ENCODE data around the gene HSPG2. TPM values are rescaled to one million over a fixed set of nuclear protein-coding genes. Genes with fewer than 3 reads are reported as not detected.
A peak's percentile ranks its signal among the peaks of the same experiment; 100 is the strongest.

HSPG2 gene
- total and polyA plus RNA-seq, 9 of the 15 experiments (the other 6 are each of a cell fraction or from before 2014, with no cell fraction given) = 0.14 to 160 (median 15.7) TPM

- 76% methylated on average over 21 of the region's 21 CpGs for WGBS (ENCODE audit: insufficient coverage, low coverage, missing lambda C conversion rate)
- no TSS peak for BruUV-seq (replicated peaks)
- intact Hi-C loops (cut with micrococcal nuclease) (no loop called here), in situ Hi-C loops (cut with MboI) (no loop called here)
- ChIA-PET CTCF (ENCODE audit: low intra/inter-chr PET ratio) (no interaction called here), POLR2A (interaction anchor here (0.7 to 2.6 kb wide), 5 partner anchors 8 to 21 kb away, joined by 3 to 14 read pairs (median 3); partner anchors contain the start of gene HSPG2)
- H3K4me1 ChIP-seq (replicated peaks in 1 of 2; ENCODE audit: control insufficient read depth in 2 of 2, insufficient read depth in 2 of 2, low read length in 2 of 2) = peaks cover 76 to 77% of the 10 kb centered on the region in 2 experiments
- peaks cover 34% of the 10 kb centered on the region for H3K36me3 ChIP-seq (ENCODE audit: control insufficient read depth, insufficient read depth, low read length)
- H2AFZ ChIP-seq (ENCODE audit: low read depth, low read length) = peak overlapping the region; percentile 16; the same call in 1 of the 2 replicates
- peak overlapping the region in 1 of 2 experiments; percentile 73; a peak in 2 of 4 replicates for H3K9ac ChIP-seq (ENCODE audit: insufficient read depth in 1 of 2, low read depth in 2 of 2, low read length in 2 of 2)
- H3K79me2 ChIP-seq (ENCODE audit: control insufficient read depth, insufficient read depth, low read length) = peaks cover 46% of the 10 kb centered on the region
- H3K9me1 ChIP-seq (ENCODE audit: control insufficient read depth, insufficient read depth, low read length) = no peaks in the 10 kb centered on the region
- H3K4me3 ChIP-seq = no peak overlapping the region
- ATAC-seq = peak; percentile 43
- H3K27ac ChIP-seq (ENCODE audit: extremely low read depth, low read depth, low read length) = peak overlapping the region; percentile 48; the same call in 2 of the 3 replicates
- no peaks in the 10 kb centered on the region for H3K27me3 ChIP-seq (ENCODE audit: control insufficient read depth in 2 of 2, insufficient read depth in 2 of 2, low read length in 2 of 2)
- no peaks in the 10 kb centered on the region for H4K20me1 ChIP-seq (replicated peaks; ENCODE audit: control insufficient read depth, insufficient read depth, low read length)
- FAIRE-seq = peak; percentile 74
- H3K9me3 ChIP-seq (replicated peaks; ENCODE audit: control insufficient read depth, insufficient read depth, low read depth, low read length) = no peaks in the 10 kb centered on the region
- DNase-seq (ENCODE audit: extremely low read depth in 1 of 4, low spot score in 3 of 4) = peak; percentile 58 to 82 (median 65)
- peak overlapping the region; percentile 6; the same call in 1 of the 2 replicates for H3K4me2 ChIP-seq (ENCODE audit: insufficient read depth, low read length)
- TF ChIP-seq NFE2L1 (tag; IDR thresholded peaks at IDR 0.05; ENCODE audit: borderline replicate concordance, low read depth) (no peak), PRDM10 (IDR thresholded peaks at IDR 0.05; ENCODE audit: partially characterized antibody) (peak; percentile 16), ELF2 (CRISPR knock-in tag; IDR thresholded peaks at IDR 0.05) (no peak), ZNF592 (IDR thresholded peaks at IDR 0.05) (peak; percentile 53; the same call in 1 of the 2 replicates), HDAC1 (IDR thresholded peaks at IDR 0.05) (peak in 1 of 2 experiments; percentile 46; a peak in 2 of 4 replicates), GTF2A2 (tag; IDR thresholded peaks at IDR 0.05) (no peak), RCOR1 (IDR thresholded peaks at IDR 0.05; ENCODE audit: borderline replicate concordance in 1 of 2, low read depth in 2 of 2, low read length in 2 of 2) (peak in 1 of 2 experiments; percentile 10; a peak in 1 of 4 replicates), ZNF12 (CRISPR knock-in tag; IDR thresholded peaks at IDR 0.05) (0 out of 2 replicates have a peak, but pooled peaks have one; percentile 18), SREBF2 (CRISPR knock-in tag; IDR thresholded peaks at IDR 0.05) (0 out of 2 replicates have a peak, but pooled peaks have one; percentile 34), ATF7 (IDR thresholded peaks at IDR 0.05) (0 out of 2 replicates have a peak, but pooled peaks have one; percentile 37), GATA2 (CRISPR knock-in tag; IDR thresholded peaks at IDR 0.05) (no peak), CHD1 (IDR thresholded peaks at IDR 0.05; ENCODE audit: low read length) (no peak)
Observed at GRCh38 chr1:21914880-21915640, 22.1 kb downstream of the HSPG2 start.
